Activated CD4-positive, CD25-positive, alpha-beta regulatory T cell (primary cell): Measurements from ENCODE around the gene FA2H.

Source experiments
- DNase-seq, 4 experiments: peaks; one replicate each; lab custom pipeline; 2025; lab: John Stamatoyannopoulos, UW

FA2H gene

GRCh38 chr16:74743668-74744299 lies 30.8 kb downstream of the FA2H start:
- DNase-seq, result no peak

- no peak for DNase-seq
Measured at GRCh38 chr16:74743045-74743667, 31.5 kb downstream of the FA2H start.

GRCh38 chr16:74742051-74742481 lies 32.6 kb downstream of the FA2H start:
- no peak for DNase-seq

DNA sequence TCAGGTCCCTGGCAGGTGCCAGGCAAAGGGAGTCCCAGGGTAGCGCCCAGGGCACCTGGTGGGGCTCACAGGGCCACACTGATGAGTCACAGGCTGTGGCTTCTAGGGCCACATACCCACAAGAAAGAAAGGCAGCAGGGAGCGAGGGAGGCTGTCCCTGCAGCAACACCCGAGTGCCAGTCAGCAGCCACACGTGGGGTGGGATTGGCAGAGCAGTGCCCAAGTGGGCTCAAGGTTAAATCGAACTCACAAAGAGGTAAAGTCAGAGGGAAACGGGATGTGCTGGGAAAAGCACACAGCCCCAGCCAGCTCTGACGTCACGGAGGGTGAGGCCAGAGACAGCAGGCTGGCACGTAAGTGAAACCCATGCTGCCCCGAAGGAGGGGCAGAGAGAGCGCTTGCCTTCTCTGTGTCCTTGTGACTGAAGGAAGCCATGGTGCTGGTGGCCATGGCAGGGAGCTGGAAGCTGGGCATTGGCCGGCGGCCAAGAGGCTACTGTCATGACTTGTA lies 33.8 kb downstream of the FA2H start:
- no peak for DNase-seq

- DNase-seq, result no peak
Measured at GRCh38 chr16:74739275-74739674, 35.3 kb downstream of the FA2H start.

GRCh38 chr16:74738816-74739215 lies 35.8 kb downstream of the FA2H start:
- no peak for DNase-seq

DNA sequence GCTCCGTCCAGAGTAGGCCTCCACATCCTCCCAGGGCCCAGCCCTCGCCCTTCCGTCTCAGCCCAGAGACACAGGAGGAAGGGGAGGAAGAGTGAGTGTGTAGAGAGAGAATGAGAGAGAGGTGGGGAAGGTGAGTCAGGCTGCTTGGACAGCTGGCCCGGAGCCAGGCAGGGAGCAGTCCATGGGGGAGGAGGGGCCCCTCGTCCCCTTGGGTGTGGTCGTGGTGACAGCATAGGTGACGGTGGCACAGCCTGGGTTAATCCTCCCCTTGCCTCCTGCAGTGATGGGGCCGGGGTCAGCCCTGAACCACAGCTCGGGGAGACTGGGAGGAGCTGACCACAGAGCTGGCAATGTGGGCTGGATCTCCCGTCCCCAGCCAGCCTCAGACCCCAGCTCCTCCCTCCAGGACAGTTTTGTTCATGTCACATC lies 36.5 kb downstream of the FA2H start:
- no peak for DNase-seq

GRCh38 chr16:74737521-74737920 lies 37.1 kb downstream of the FA2H start:
- no peak for DNase-seq

GRCh38 chr16:74736531-74737157 lies 38.0 kb downstream of the FA2H start:
- DNase-seq, result no peak

DNA sequence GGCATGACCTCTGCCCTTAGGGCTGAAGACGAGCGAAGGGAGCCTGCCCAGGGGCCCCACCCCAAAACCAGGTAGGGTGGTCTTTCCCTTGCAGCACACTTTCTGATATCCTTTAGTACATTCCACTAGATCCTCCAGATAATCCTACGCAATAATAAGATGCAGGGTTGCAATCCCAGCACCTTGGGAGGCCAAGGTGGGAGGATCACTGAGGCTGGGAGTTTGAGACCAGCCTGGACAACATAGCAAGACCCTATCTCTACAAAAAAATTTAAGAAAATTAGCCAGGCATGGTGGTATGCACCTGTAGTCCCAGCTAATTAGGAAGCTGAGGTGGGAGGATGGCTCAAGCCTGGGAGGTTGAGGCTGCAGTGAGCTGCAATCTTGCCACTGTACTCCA lies 39.1 kb downstream of the FA2H start:
- DNase-seq, result no peak

- DNase-seq, result no peak
Measured at GRCh38 chr16:74735162-74735452, 39.5 kb downstream of the FA2H start.

GRCh38 chr16:74734361-74735161 lies 40.1 kb downstream of the FA2H start:
- no peak for DNase-seq

DNA sequence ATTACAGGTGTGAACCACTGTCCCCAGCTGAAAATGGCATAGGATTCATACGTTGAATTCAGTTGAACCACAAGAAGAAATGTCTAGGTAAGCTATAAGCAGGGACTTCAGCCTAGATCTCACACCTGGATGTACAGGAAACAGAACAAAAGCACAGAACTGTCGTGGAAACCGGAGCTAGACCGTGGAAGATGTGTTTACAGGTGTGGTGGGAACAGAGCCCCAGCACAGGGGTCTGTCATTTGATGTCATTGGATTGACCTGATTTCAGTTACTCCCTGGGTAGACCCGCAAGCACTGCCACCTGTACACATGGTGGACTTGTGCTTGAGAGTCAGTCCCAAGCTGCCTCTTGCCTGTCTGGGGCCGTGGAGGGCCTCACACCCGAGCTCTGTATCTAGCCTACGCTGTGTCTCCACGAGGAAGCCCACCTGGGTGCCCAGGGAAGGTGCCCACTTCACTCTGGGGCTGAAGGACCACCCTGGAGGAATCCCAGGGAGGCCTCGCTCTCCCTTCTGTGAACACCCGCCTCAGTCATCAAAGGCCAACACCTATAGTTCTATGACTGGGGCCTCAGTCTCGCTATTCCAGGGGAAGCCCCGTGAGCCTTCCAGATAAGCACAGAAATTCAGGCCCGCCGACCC lies 41.8 kb downstream of the FA2H start:
- DNase-seq, result no peak

DNA sequence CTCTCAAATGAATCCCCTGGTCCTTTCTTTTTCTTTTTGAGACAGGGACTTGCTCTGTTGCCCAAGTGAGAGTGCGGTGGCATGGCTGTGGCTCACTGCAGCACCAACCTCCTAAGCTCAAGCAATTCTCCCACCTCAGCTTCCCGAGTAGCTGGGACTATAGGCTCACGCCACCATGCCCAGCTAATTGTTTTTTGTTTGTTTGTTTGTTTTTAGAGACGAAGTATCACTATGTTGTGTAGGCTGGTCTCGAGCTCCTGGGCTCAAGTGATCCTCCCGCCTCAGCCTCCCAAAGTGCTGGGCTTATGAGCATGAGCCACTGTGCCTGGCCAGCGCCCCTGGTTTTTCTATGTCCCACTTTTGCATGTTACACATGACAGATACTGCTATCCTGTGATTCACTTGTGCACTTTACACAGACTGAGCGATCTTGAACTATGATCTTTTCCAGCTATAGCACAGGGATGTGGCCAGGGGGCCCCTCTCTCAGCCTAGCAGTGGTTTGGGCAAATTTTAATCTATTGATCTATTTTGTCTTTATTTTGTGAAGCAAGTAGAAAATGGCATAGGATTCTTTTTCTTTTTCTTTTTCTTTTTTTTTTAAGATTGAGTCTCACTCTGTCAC lies 42.7 kb downstream of the FA2H start:
- DNase-seq, result no peak

GRCh38 chr16:74729783-74730683 lies 44.6 kb downstream of the FA2H start:
- DNase-seq, result no peak

DNA sequence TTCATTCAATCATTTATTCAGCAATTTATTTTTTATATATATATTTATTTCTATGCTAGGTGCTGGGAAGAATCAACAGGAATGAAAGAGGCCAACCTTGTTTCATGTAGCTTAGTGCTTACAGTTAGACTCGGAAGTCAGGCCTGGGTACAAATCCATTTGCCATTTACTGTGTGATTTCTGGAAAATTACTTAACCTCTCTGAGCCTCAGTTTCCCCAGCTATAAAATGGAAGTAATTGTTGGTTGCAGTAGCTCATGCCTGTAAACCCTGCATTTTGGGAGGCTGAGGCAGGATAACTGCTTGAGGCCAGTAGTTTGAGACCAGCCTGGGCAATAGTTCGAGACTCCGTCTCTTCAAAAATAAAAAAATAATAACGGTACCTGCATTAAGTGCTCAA lies 46.7 kb downstream of the FA2H start:
- DNase-seq, result no peak

GRCh38 chr16:74726716-74727115 lies 47.9 kb downstream of the FA2H start:
- no peak for DNase-seq

- DNase-seq, result no peak
Measured at GRCh38 chr16:74725651-74726455, 48.8 kb downstream of the FA2H start.

DNA sequence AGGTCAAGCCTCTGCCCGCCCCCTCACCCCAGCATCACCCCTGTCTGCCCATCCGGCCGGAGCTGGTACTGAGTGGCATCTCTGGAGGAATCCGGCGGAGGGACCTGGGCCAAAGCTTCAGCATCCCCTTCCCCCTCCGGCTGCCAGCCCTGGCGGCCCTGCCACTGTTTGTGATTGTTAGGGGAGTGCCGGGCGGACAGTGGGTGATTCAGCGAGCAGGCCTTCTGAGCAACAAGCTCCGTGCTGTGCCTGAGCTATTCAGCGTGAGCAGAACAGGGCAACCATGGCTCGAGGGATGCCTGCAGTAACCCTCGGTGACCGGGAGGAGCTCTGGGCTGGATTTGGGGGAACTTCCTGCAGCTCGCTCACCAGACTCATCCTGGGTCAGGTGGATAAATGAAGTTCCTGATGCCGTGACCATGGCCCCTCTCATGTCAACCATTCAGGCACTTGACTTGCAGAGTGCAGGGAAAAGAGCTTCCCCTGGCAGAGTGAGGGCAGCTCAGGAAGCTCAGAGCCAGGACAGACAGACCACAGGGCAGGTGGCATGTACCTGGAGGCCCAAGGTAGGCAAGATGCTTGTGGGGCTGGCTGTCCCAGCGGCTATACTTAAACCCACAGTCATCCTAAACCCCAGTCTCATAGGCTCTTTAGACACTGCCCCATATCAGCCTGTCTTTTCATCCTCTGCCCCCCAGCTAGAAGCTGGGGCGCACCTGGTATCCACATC lies 49.6 kb downstream of the FA2H start:
- no peak for DNase-seq
